NCI-H446 treated with DMSO at 0.1 percent for 48 hours (cell line): ENCODE data around the gene INIP.

ENCODE experiments used
- DNase-seq: peaks from one replicate; lab custom pipeline; 2025; lab: John Stamatoyannopoulos, UW

The INIP gene

DNA sequence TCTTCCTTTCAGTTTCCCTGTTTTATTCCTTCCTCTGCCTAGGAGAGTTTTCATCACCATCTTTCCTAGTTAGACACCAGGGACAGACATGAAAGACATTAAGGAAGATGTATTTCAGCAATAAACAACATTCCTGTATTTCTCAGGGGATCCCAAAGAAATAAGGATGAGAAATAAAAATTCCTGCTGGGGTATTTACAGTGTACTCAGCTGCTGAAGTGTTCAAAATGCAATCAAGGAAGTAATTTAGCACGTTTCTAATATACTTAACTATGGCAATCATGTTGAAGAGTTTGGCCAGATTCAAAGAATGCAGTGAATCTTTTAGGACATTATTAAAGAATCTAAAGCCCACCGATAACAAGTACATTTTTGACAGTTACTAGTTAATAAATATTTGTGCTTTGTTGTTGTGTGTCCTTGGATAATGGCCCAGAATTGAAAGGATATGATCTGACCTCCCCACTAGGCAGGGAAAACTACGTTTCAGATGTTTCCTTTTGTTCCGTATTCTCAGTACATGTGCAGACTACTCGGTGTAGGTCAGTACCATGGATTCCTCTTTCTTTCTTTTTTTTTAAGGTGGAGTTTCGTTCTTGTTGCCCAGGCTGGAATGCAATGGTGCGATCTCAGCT lies 46.8 kb downstream of the INIP start:
- DNase-seq = no peak

DNA sequence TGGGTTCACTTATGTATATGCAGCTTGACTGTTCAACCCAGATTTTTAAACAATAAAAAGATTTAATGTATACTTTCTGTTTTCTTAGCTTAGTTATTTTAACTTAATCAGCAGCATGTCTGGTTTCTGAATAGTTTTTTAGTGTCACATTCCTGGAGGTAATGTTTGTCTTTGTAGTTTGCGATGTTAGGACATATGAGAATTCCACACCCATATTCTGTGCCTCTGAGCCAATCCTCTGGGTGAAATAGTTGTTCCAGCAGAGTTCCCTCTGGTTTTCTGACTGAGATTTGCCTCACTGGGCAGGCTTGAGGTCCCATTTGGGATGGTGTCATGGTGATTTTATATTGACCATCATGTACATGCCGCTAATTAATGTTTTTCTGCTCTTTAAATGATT lies 48.6 kb downstream of the INIP start:
- DNase-seq = no peak

GRCh38 chr9:112665347-112665746 lies 52.6 kb downstream of the INIP start:
- DNase-seq = no peak

DNA sequence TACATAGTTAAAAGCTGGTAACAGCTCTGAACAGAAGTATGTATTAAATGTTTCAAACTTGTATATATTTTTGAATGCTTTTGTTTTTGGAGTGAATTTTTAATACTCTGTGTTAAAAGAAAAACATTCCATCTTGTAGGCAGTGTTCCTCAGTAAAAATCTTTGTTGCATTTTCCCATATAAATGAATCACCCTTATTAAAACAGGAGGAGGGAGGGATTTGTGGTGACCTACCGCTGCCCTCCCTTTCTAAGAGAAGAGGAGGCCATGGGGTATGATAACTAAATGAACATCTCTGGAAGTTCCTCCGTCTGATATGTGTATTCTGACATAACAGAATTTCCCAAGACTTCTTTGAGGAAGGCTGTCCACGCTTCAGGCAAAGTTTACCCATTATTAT lies 53.4 kb downstream of the INIP start:
- DNase-seq = no peak

DNA sequence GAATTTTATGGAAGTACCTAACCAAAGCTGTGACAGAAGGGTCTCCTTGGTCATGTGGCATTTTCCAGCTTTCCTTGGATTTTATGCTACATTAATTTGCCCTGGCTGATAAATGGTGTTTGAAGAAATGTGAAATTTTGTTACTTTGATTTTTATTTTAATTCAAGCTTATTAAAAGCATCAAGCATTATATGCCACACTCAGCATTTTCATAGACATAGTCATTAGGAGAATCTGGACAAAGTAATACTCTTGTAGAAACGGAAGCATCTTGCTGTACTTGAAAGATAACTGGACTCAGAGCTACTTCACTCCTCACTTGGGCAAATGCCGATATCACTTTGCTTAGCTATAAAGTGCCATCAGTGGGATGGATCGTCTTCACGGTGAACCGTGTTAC lies 54.2 kb downstream of the INIP start:
- no peak for DNase-seq

DNA sequence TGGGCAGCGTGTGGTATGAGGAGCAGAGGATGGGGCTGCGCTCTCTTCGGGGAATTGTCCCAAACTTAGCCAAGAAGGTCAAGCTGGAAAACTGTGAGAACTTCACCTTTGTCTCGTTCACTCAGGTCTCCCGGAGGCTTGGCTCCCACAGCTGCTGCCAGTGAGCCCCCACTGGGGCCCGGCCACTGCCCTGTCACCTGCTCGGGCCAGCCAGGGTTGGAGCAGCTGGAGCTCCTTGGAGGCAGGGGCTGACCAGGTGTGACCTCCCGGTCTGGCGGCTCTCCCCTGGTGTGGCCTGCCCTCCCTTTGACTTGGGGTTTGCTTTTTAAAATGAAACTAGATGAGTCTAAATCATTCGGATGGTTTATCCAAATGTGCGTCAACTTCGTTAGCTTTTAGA lies 58.0 kb downstream of the INIP start:
- no peak for DNase-seq

- DNase-seq = no peak
Observed at GRCh38 chr9:112655668-112656067, 62.2 kb downstream of the INIP start.

DNA sequence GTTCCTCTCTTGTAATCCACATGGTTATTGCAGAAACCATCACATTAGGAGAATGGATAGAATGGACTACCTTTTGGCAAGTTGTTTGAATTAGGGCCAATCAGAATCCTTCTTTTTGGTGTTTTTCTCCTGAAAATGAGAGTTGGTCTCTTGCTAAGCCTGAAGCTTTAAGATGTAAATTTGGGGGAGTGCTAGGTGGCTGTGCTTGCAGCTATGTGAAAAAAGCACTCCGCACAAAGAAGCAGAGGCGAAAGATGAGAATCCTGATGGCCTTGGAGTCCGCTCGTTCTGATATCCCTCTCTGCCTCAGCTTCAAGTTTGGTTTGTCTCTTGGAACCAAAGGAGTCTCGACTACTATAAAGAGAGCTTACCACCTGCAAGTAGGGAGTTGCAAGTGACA lies 63.6 kb downstream of the INIP start:
- no peak for DNase-seq

DNA sequence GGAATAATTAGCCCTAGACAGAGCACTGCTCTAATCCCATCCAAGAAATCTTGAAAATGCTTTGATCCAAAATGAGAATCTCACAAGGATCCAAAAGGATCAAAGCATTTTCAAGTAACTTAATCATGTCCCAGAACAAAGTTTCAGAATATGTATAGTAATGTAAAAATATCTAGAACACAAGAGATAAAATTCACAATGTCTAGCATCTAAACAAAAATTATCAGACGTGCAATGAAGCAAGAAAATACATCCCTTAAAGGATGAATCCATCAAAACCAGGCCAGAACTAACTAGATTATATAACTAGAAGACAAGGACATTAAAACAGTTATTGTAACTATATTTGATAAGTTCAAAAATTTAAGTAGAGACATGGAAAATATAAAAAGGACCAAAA lies 69.3 kb downstream of the INIP start:
- DNase-seq = no peak

DNA sequence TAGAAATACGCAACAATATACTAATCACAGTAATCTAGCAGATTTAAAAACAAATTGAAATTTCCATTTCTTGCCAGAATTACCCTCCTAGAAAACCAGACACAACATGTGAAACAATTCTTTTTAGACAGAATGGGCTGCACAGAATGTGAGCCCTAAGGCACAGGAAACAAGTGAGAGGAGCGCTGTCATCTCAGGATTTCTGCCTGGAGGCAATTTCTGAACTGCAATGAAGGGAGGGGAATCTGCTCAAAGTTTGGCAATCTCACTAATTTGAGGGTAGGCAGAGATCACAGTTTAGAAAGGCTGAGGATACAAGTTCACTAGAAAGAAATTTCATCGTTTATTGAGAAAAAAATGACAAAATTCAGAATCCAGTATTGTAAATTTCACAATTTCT lies 70.3 kb downstream of the INIP start:
- DNase-seq = no peak

GRCh38 chr9:112642126-112642525 lies 75.8 kb downstream of the INIP start:
- no peak for DNase-seq

DNA sequence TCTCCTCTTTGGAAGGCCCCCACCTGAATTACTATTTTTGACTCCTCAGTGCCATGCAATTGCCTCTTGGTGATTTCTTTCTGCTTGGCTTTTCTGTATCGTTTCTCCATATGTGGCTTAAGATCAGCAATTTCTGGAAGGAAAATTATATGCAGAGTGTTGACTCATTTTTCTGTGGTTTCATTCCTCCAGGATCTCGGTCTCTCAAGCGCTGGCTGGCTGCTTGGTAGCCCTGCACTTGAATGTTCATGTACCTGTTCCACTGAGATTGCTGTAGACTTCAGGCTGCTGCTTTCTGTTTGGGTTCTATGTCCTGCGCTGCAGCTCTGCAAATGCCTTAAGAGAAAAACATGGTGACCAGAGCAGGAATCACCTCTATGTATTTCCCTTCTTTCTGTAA lies 77.6 kb downstream of the INIP start:
- no peak for DNase-seq
